Measurements from ENCODE around the gene DCLRE1B. TPM values are rescaled to one million over a fixed set of nuclear protein-coding genes. Genes with fewer than 3 reads are reported as not detected.

The DCLRE1B gene
- total and polyA plus RNA-seq, 2 experiments from 2014 or later, result 4.6 to 6.0 TPM

- no peaks in the 10 kb centered on the region for H4K20me1 ChIP-seq (ENCODE audit: insufficient read depth, poor library complexity, severe bottlenecking)
- no peak within 1 kb of the TSS for H3K4me2 ChIP-seq
- no peaks in the 10 kb centered on the region for H3K9me2 ChIP-seq (replicated peaks; ENCODE audit: insufficient read depth)
- H3K27me3 ChIP-seq, result no peaks in the 10 kb centered on the region
- no peak within 1 kb of the TSS for H2AFZ ChIP-seq
- H3K4me3 ChIP-seq, result no peak within 1 kb of the TSS
- H3K79me2 ChIP-seq, result no peaks in the 10 kb centered on the region
- no peaks in the 10 kb centered on the region for H3K4me1 ChIP-seq (ENCODE audit: insufficient read depth)
- 76% methylated on average over 6 of the region's 6 CpGs for WGBS (ENCODE audit: low lambda C conversion rate, missing lambda C conversion rate)
- no peaks in the 10 kb centered on the region for H3K9me3 ChIP-seq (ENCODE audit: low read depth)
- H3K36me3 ChIP-seq (replicated peaks; ENCODE audit: insufficient read depth, low read depth), result no peaks in the 10 kb centered on the region
- H3K27ac ChIP-seq, result peak within 1 kb of the TSS; percentile 35
- DNase-seq (ENCODE audit: low spot score), result no peak
- TF ChIP-seq EZH2phosphoT487 (IDR thresholded peaks at IDR 0.05; ENCODE audit: low read depth, severe bottlenecking, unreplicated experiment) (no peak), EZH2 (IDR thresholded peaks at IDR 0.05; ENCODE audit: borderline replicate concordance) (no peak), CTCF (IDR thresholded peaks at IDR 0.05; ENCODE audit: poor library complexity) (no peak)
These were observed 17.5 kb upstream of the DCLRE1B start, which contains the start of gene BCL2L15 for GRCh38 chr1:113887402-113888175. Gene BCL2L15 (minus strand): TSS chr1:113887581. CDS start chr1:113887375, 206 bp downstream.

GRCh38 chr1:113890816-113891215, 14.3 kb upstream of the DCLRE1B start:
- Histone ChIP-seq H3K4me3 (no peak overlapping the region), H3K27me3 (no peaks in the 10 kb centered on the region), H3K27ac (no peak overlapping the region), H3K4me1 (ENCODE audit: insufficient read depth) (no peaks in the 10 kb centered on the region), H2AFZ (no peak overlapping the region), H3K4me2 (no peak overlapping the region), H3K36me3 (replicated peaks; ENCODE audit: insufficient read depth, low read depth) (no peaks in the 10 kb centered on the region), H3K9me2 (replicated peaks; ENCODE audit: insufficient read depth) (no peaks in the 10 kb centered on the region), H4K20me1 (ENCODE audit: insufficient read depth, poor library complexity, severe bottlenecking) (no peaks in the 10 kb centered on the region), H3K9me3 (ENCODE audit: low read depth) (no peaks in the 10 kb centered on the region), H3K79me2 (no peaks in the 10 kb centered on the region)
- no peak for DNase-seq (ENCODE audit: low spot score)
- TF ChIP-seq CTCF (IDR thresholded peaks at IDR 0.05; ENCODE audit: poor library complexity) (no peak), EZH2 (IDR thresholded peaks at IDR 0.05; ENCODE audit: borderline replicate concordance) (no peak), EZH2phosphoT487 (IDR thresholded peaks at IDR 0.05; ENCODE audit: low read depth, severe bottlenecking, unreplicated experiment) (no peak)
- WGBS (ENCODE audit: low lambda C conversion rate, missing lambda C conversion rate), result 73% methylated on average over 2 of the region's 2 CpGs

GRCh38 chr1:113891631-113892220, 13.4 kb upstream of the DCLRE1B start:
- no peak overlapping the region for H3K27ac ChIP-seq
- H3K4me3 ChIP-seq, result no peak overlapping the region
- no peaks in the 10 kb centered on the region for H3K79me2 ChIP-seq
- WGBS (ENCODE audit: low lambda C conversion rate, missing lambda C conversion rate), result 96% methylated on average over 11 of the region's 11 CpGs
- H3K27me3 ChIP-seq, result no peaks in the 10 kb centered on the region
- no peak overlapping the region for H2AFZ ChIP-seq
- no peaks in the 10 kb centered on the region for H3K36me3 ChIP-seq (replicated peaks; ENCODE audit: insufficient read depth, low read depth)
- H3K4me2 ChIP-seq, result no peak overlapping the region
- H3K4me1 ChIP-seq (ENCODE audit: insufficient read depth), result no peaks in the 10 kb centered on the region
- H3K9me3 ChIP-seq (ENCODE audit: low read depth), result no peaks in the 10 kb centered on the region
- H3K9me2 ChIP-seq (replicated peaks; ENCODE audit: insufficient read depth), result no peaks in the 10 kb centered on the region
- H4K20me1 ChIP-seq (ENCODE audit: insufficient read depth, poor library complexity, severe bottlenecking), result no peaks in the 10 kb centered on the region
- DNase-seq (ENCODE audit: low spot score), result no peak
- no peak for TF ChIP-seq EZH2phosphoT487 (IDR thresholded peaks at IDR 0.05; ENCODE audit: low read depth, severe bottlenecking, unreplicated experiment)
- TF ChIP-seq CTCF (IDR thresholded peaks at IDR 0.05; ENCODE audit: poor library complexity), result no peak
- TF ChIP-seq EZH2 (IDR thresholded peaks at IDR 0.05; ENCODE audit: borderline replicate concordance), result no peak

All from hepatocyte (in vitro differentiated cells).